Measurements from ENCODE around the gene PIK3CA.

GRCh38 chr3:179177611-179178010 lies 29.5 kb downstream of the PIK3CA start:
- TF ChIP-seq SIN3A (IDR thresholded peaks at IDR 0.05; ENCODE audit: low read depth, low read length) (no peak), BHLHE40 (IDR thresholded peaks at IDR 0.05; ENCODE audit: borderline replicate concordance in 1 of 2, low read depth in 2 of 2, low read length in 1 of 2) (no peak), CTCF (IDR thresholded peaks at IDR 0.05 in 2 of 3, conservative IDR thresholded peaks at IDR 0.05 in 1 of 3; ENCODE audit: control insufficient read depth in 2 of 3, extremely low read depth in 1 of 3, insufficient read depth in 1 of 3, low read depth in 3 of 3, low read length in 3 of 3) (no peak), POLR2A (IDR thresholded peaks at IDR 0.05; ENCODE audit: low read depth, low read length) (no peak), CHD4 (IDR thresholded peaks at IDR 0.05) (no peak), RCOR1 (conservative IDR thresholded peaks at IDR 0.05; ENCODE audit: low read depth, low read length) (no peak), EZH2 (IDR thresholded peaks at IDR 0.05; ENCODE audit: borderline replicate concordance, control insufficient read depth, low read depth, low read length) (no peak), POLR2AphosphoS2 (IDR thresholded peaks at IDR 0.05; ENCODE audit: low read depth, low read length) (no peak)
- TF ChIP-seq, protein P1, sequence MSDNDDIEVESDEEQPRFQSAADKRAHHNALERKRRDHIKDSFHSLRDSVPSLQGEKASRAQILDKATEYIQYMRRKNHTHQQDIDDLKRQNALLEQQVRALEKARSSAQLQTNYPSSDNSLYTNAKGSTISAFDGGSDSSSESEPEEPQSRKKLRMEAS (IDR thresholded peaks at IDR 0.05; ENCODE audit: low read depth, low read length), result no peak

Measured in GM12878 (cell line).